Fibroblast of mammary gland (primary cell): Measurements from ENCODE around the gene ANKRD44.
"Not testable (repeated sequence)": the region's sequence is repeated elsewhere in the genome, so short reads cannot be mapped to it uniquely, and the experiment has no call there.

ENCODE experiments used
- DNase-seq: peaks from one replicate; pipeline ENCODE4 v3.0.0-alpha.2; 2010; ENCODE audit warnings: low read depth
- H3K4me3 ChIP-seq: 2 replicates; pipeline ENCODE4 v1.5.1; 2011; ENCODE audit warnings: low read depth, mild to moderate bottlenecking, low read length, moderate library complexity; ENCODE audit not compliant: control insufficient read depth
- CTCF ChIP-seq: conservative IDR thresholded peaks from 2 replicates; pipeline ENCODE4 v1.5.1; 2011; ENCODE audit warnings: low read depth, low read length, inconsistent platforms; ENCODE audit not compliant: control insufficient read depth, insufficient read depth

Gene ANKRD44

GRCh38 chr2:197245829-197246804 is 64.5 kb downstream of the ANKRD44 start:
- no peak for TF ChIP-seq CTCF
- no peak overlapping the region for H3K4me3 ChIP-seq
- no peak for DNase-seq

GRCh38 chr2:197244349-197244748 is 66.2 kb downstream of the ANKRD44 start:
- no peak overlapping the region for H3K4me3 ChIP-seq
- no peak for TF ChIP-seq CTCF
- DNase-seq = no peak

GRCh38 chr2:197242719-197243118 is 67.9 kb downstream of the ANKRD44 start:
- no peak for TF ChIP-seq CTCF
- DNase-seq = no peak
- H3K4me3 ChIP-seq = no peak overlapping the region

- H3K4me3 ChIP-seq = no peak overlapping the region
- no peak for TF ChIP-seq CTCF
- DNase-seq = no peak
These were observed 69.0 kb downstream of the ANKRD44 start for GRCh38 chr2:197241596-197241995.

- no peak overlapping the region for H3K4me3 ChIP-seq
- no peak for TF ChIP-seq CTCF
- no peak for DNase-seq
These were observed 69.4 kb downstream of the ANKRD44 start for GRCh38 chr2:197241153-197241552.

- TF ChIP-seq CTCF = no peak
- DNase-seq = no peak
- H3K4me3 ChIP-seq = no peak overlapping the region
These were observed 70.0 kb downstream of the ANKRD44 start for GRCh38 chr2:197240421-197241041.

- not testable (repeated sequence) for DNase-seq, H3K4me3 ChIP-seq
These were observed 70.6 kb downstream of the ANKRD44 start for GRCh38 chr2:197240018-197240417.
